GM12865 (cell line): ENCODE data around the gene OR11A1.

Experiments used
- DNase-seq: peaks from one replicate; pipeline ENCODE4 v3.0.0; 2010; ENCODE audit warnings: low read depth
- H3K4me3 ChIP-seq: 2 replicates; pipeline ENCODE4 v1.5.1; 2011; ENCODE audit warnings: mild to moderate bottlenecking, low read depth, low read length, control low read depth
- TF ChIP-seq, protein P1 (sequence below): IDR thresholded peaks from 2 replicates; pipeline ENCODE4 v1.5.1; 2011; ENCODE audit warnings: low read length, control low read depth, low read depth, inconsistent platforms; ENCODE audit not compliant: insufficient read depth; ENCODE audit errors: missing control alignments

The OR11A1 gene, protein sequence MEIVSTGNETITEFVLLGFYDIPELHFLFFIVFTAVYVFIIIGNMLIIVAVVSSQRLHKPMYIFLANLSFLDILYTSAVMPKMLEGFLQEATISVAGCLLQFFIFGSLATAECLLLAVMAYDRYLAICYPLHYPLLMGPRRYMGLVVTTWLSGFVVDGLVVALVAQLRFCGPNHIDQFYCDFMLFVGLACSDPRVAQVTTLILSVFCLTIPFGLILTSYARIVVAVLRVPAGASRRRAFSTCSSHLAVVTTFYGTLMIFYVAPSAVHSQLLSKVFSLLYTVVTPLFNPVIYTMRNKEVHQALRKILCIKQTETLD

DNA sequence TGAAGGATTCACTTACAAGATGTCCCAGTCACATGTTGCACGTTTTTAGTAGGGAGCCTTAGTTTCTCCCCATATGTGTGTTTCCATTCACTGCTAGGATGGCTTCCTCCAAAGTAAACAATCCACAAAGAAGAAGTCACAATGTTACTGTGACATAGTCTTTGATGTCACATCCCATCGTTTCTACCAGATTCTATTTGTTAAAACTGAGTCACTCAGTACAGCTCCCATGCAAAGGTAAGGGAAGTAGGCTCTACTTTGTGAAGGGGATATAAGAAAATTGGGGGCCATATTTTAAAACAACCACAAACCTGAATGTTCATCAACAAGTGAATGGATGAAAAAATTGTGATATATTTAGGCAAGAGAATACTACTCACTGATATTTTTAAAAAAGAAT is at the start of gene OR11A1, which contains the start of gene OR2H1:
OR11A1 (minus strand) TSS at position 101 of the 400 bp plus-strand sequence. CDS start 29,430 bp downstream, outside the sequence.
OR2H1 (plus strand) TSS at position 185 of the 400 bp plus-strand sequence. CDS start 4,615 bp downstream, outside the sequence.
- no peak for DNase-seq
- TF ChIP-seq, protein P1, sequence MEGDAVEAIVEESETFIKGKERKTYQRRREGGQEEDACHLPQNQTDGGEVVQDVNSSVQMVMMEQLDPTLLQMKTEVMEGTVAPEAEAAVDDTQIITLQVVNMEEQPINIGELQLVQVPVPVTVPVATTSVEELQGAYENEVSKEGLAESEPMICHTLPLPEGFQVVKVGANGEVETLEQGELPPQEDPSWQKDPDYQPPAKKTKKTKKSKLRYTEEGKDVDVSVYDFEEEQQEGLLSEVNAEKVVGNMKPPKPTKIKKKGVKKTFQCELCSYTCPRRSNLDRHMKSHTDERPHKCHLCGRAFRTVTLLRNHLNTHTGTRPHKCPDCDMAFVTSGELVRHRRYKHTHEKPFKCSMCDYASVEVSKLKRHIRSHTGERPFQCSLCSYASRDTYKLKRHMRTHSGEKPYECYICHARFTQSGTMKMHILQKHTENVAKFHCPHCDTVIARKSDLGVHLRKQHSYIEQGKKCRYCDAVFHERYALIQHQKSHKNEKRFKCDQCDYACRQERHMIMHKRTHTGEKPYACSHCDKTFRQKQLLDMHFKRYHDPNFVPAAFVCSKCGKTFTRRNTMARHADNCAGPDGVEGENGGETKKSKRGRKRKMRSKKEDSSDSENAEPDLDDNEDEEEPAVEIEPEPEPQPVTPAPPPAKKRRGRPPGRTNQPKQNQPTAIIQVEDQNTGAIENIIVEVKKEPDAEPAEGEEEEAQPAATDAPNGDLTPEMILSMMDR = no peak
- H3K4me3 ChIP-seq = no peak within 1 kb of the TSS

DNA sequence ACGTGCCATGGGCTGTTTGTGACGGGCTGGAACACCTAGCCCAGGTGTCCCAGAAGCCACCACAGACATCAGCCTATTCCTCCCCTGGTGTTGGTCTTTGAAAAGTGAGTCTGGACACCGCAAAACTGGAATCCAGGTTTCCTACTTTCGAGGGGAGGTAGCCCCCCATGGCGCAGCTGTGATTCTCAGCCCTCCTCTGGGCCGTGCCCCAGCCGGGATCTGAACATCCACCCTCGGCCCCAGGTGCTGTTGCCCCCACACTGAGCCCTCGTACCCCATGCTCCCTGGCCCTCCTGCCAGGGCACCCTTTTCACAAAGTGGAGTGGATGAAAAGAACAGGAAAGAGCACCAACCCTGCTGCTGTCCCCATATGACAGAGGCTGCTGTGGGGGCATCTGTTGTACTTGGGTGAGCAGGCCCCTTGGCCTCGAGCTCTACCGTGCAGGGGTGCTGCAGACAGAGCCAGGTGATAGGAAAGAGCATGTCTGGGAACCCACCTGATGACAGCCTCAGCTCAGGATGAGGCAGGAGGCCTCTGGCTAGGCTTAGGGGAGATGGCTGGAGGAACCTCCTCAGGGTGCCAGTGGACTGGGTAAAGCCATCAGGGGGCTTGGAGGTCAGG is 49.7 kb upstream of the OR11A1 start:
- no peak overlapping the region for H3K4me3 ChIP-seq
- DNase-seq = no peak
- TF ChIP-seq, protein P1 = no peak

DNA sequence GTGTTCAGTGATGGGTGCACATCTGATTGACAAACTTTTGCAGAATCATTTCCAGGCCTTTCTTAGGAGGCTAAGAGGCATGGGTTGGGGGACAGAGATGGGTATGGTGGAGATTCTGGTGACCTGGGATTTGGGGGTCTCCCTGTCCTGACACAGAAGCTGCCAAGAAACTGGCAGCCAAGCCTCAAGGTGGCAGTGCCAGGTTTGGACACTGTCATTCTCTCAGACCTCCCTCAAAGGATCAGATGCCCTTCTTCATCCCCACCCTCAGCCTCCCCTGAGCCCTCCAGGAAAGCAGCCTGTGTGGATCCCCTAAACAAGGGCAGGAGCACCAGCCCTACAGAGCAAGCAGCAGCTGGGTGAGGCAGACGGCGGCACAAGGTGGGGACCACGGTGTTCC is 48.9 kb upstream of the OR11A1 start:
- TF ChIP-seq, protein P1 = no peak
- no peak overlapping the region for H3K4me3 ChIP-seq
- no peak for DNase-seq

DNA sequence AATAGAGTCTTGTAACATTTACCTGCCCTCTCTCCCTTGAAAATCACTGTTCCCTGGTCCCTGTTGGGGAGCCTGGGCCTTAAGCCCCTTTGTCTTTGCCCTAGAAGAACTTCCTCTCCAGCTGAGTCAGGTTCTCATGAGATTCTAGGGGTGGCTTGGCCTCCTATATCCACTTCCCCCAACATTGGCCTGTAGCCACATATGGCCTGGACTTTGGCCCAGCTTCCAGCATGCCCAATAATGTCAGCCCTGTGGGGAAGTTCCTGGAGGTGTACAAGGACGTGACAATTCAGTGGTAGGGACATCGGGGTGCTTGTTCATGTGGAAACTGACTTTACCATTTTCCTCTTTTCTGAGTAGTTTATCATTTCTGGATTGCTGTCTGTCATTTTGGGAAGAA is 48.1 kb upstream of the OR11A1 start:
- DNase-seq = no peak

DNA sequence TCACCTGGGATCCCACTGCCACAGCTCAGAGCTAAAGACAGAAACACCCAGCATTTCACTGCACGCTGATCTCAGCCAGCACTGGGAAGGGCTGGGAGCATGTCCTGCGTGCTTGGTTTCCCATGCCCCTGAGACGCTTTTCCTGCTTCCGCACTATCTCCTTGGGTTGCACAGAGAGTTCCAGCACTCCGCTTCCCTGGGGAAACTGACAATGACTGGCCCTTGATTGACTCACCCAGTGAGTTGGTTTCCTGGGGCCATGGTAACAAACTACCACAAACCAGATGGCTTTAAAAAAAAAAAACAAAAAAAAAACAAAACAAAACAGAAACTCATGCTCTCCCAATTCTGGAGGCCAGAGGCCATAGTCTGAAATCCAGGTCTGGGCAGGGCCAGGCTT is 45.7 kb upstream of the OR11A1 start:
- TF ChIP-seq, protein P1 = no peak
- DNase-seq = no peak
- H3K4me3 ChIP-seq = no peak overlapping the region

More for the DNA sequence above, 48.1 kb upstream of the OR11A1 start:
- H3K4me3 ChIP-seq = no peak overlapping the region
- TF ChIP-seq, protein P1 = no peak

DNA sequence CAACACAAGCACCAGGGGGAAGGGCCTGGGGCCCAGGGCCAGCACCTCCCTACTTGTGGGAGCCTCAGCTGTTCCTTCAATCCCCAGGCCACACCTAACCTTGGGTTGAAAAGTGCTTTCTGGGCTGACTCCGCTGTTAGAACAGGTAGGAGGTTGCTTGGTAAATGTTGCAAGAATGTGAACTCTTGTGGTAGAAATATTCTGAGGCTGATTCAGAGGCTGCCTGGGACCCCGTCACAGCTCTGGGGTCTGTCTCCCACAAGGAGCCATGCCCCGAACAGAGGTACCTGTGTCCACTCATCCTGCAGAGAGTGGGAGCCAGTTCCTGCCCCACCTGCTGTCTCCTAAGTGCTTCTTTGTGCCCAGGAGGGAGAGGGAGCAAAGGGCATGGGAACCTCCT is 45.3 kb upstream of the OR11A1 start:
- TF ChIP-seq, protein P1 = no peak
- DNase-seq = no peak
- H3K4me3 ChIP-seq = no peak overlapping the region
